OCI-LY7 (cell line): ENCODE measurements around the gene C8B. TPM values are rescaled to one million over a fixed set of nuclear protein-coding genes. Genes with fewer than 3 reads are reported as not detected.

Experiments
- BruUV-seq: library from RNA; stranded (reverse); fragments of 400-500 nt; replicated peaks from 2 replicates; lab custom pipeline; 2021; lab: Mats Ljungman, UMichigan
- CTCF ChIA-PET: fragments of 300-600 bp; sonication (Branson Sonifier 250); formaldehyde crosslinking; loops from one replicate; lab custom pipeline; 2022; ENCODE audit warnings: antibody characterized with exemption; ENCODE audit not compliant: unreplicated experiment; lab: Charles Lee
- POLR2A ChIA-PET: fragments of 300-600 bp; sonication (Branson Sonifier 250); formaldehyde crosslinking; loops from one replicate; lab custom pipeline; 2022; ENCODE audit warnings: antibody characterized with exemption; lab: Charles Lee
- DNase-seq: peaks from one replicate; pipeline ENCODE4 v3.0.0-alpha.2; 2015; ENCODE audit warnings: low spot score
- H2AFZ ChIP-seq: fragments of 200-600 bp; sonication (generic), shearing (Covaris generic); 2 replicates; pipeline ENCODE4 v1.6.1; 2014; ENCODE audit warnings: mild to moderate bottlenecking, antibody characterized with exemption, low read length, moderate library complexity
- H3K27ac ChIP-seq: fragments of 200-600 bp; sonication (generic); 2 replicates; pipeline ENCODE4 v1.5.1; 2014; ENCODE audit warnings: mixed run types, low read depth, mild to moderate bottlenecking, moderate library complexity, low read length, inconsistent platforms; ENCODE audit not compliant: poor library complexity, severe bottlenecking
- H3K36me3 ChIP-seq: fragments of 200-600 bp; sonication (generic); 2 replicates; pipeline ENCODE4 v1.6.1; 2014; ENCODE audit warnings: mild to moderate bottlenecking, antibody characterized with exemption, low read length, moderate library complexity, mixed read lengths; ENCODE audit not compliant: insufficient read depth
- H3K4me1 ChIP-seq: fragments of 200-600 bp; sonication (generic); 2 replicates; pipeline ENCODE4 v1.5.1; 2014; ENCODE audit warnings: mild to moderate bottlenecking, low read length; ENCODE audit not compliant: insufficient read depth, poor library complexity, severe bottlenecking
- H3K4me2 ChIP-seq: fragments of 200-600 bp; sonication (generic); 2 replicates; pipeline ENCODE4 v1.6.1; 2014; ENCODE audit warnings: mild to moderate bottlenecking, low read length
- H3K4me3 ChIP-seq: fragments of 200-600 bp; sonication (generic); 2 replicates; pipeline ENCODE4 v1.5.1; 2014; ENCODE audit warnings: mild to moderate bottlenecking, low read depth, low read length; ENCODE audit not compliant: poor library complexity, severe bottlenecking
- H3K79me2 ChIP-seq: fragments of 200-600 bp; sonication (generic); 2 replicates; pipeline ENCODE4 v1.6.1; 2016; ENCODE audit warnings: low read depth, mild to moderate bottlenecking, low read length, moderate library complexity, mixed read lengths; ENCODE audit not compliant: insufficient read depth
- H3K9me2 ChIP-seq: fragments of 200-600 bp; sonication (generic); 2 replicates; pipeline ENCODE4 v1.6.1; 2016; ENCODE audit warnings: mild to moderate bottlenecking, low read length, mixed read lengths; ENCODE audit not compliant: insufficient read depth
- H3K9me3 ChIP-seq: fragments of 200-600 bp; sonication (generic); 2 replicates; pipeline ENCODE4 v1.6.1; 2014; ENCODE audit warnings: mild to moderate bottlenecking, mixed run types, low read length, mixed read lengths
- H4K20me1 ChIP-seq: fragments of 200-600 bp; sonication (generic); 2 replicates; pipeline ENCODE4 v1.6.1; 2014; ENCODE audit warnings: mild to moderate bottlenecking, antibody characterized with exemption, low read length, moderate library complexity, mixed read lengths; ENCODE audit not compliant: insufficient read depth
- CTCF ChIP-seq: fragments of 200-600 bp; sonication (generic); conservative IDR thresholded peaks from 2 replicates; pipeline ENCODE4 v1.5.1; 2014; ENCODE audit warnings: mild to moderate bottlenecking, antibody characterized with exemption, low read length, moderate library complexity, mixed read lengths
- EZH2phosphoT487 ChIP-seq: fragments of 200-600 bp; sonication (generic); IDR thresholded peaks from 2 replicates; pipeline ENCODE4 v1.6.1; 2018; ENCODE audit warnings: low read depth, borderline replicate concordance, mild to moderate bottlenecking, mixed run types, antibody characterized with exemption, low read length, moderate library complexity, mixed read lengths
- intact Hi-C: fragments of 100-400 bp; cut with micrococcal nuclease; formaldehyde crosslinking; loops from one replicate; pipeline ENCODE4 v1.10.0; 2022; ENCODE audit not compliant: unreplicated experiment
- total RNA-seq, 2 experiments: library from RNA; depleted of rRNA in 1 of 2; stranded (reverse); fragments of >200 nt in 1 of 2; shearing (Covaris generic) in 1 of 2; gene quantifications; 2 replicates each; pipeline ENCODE4 v1.2.3, GENCODE V29; 2014 to 2022

Gene C8B
- total RNA-seq, 2 experiments from 2014 or later, result not detected

GRCh38 chr1:56929492-56929891, 36.3 kb downstream of the C8B start:
- H3K9me2 ChIP-seq, result no peaks in the 10 kb centered on the region
- H3K4me1 ChIP-seq, result no peaks in the 10 kb centered on the region
- no peaks in the 10 kb centered on the region for H4K20me1 ChIP-seq
- BruUV-seq, result no TSS peak
- ChIA-PET POLR2A (no interaction called here), CTCF (no interaction called here)
- TF ChIP-seq CTCF (no peak), EZH2phosphoT487 (no peak)
- H3K9me3 ChIP-seq, result no peaks in the 10 kb centered on the region
- no peaks in the 10 kb centered on the region for H3K36me3 ChIP-seq
- H3K4me3 ChIP-seq, result no peak overlapping the region
- intact Hi-C loops, result no loop called here
- no peak overlapping the region for H3K4me2 ChIP-seq
- no peak overlapping the region for H2AFZ ChIP-seq
- no peak overlapping the region for H3K27ac ChIP-seq
- no peak for DNase-seq
- H3K79me2 ChIP-seq, result no peaks in the 10 kb centered on the region

- ChIA-PET CTCF (no interaction called here), POLR2A (no interaction called here)
- Histone ChIP-seq H3K9me3 (no peaks in the 10 kb centered on the region), H3K27ac (no peak overlapping the region), H3K4me1 (no peaks in the 10 kb centered on the region), H3K4me2 (no peak overlapping the region), H3K9me2 (no peaks in the 10 kb centered on the region), H3K79me2 (no peaks in the 10 kb centered on the region), H4K20me1 (no peaks in the 10 kb centered on the region), H3K4me3 (no peak overlapping the region), H2AFZ (no peak overlapping the region), H3K36me3 (no peaks in the 10 kb centered on the region)
- BruUV-seq, result no TSS peak
- TF ChIP-seq CTCF (no peak), EZH2phosphoT487 (no peak)
- intact Hi-C loops, result no loop called here
- DNase-seq, result no peak
Observed at GRCh38 chr1:56927986-56928385, 37.8 kb downstream of the C8B start.

GRCh38 chr1:56927171-56927570, 38.6 kb downstream of the C8B start:
- H3K4me1 ChIP-seq, result no peaks in the 10 kb centered on the region
- TF ChIP-seq EZH2phosphoT487 (no peak), CTCF (no peak)
- no peak overlapping the region for H3K4me2 ChIP-seq
- no peak overlapping the region for H3K27ac ChIP-seq
- no peaks in the 10 kb centered on the region for H4K20me1 ChIP-seq
- no peak overlapping the region for H2AFZ ChIP-seq
- H3K9me3 ChIP-seq, result no peaks in the 10 kb centered on the region
- H3K36me3 ChIP-seq, result no peaks in the 10 kb centered on the region
- ChIA-PET POLR2A (no interaction called here), CTCF (no interaction called here)
- DNase-seq, result no peak
- no peaks in the 10 kb centered on the region for H3K9me2 ChIP-seq
- BruUV-seq, result no TSS peak
- intact Hi-C loops, result no loop called here
- H3K79me2 ChIP-seq, result no peaks in the 10 kb centered on the region
- H3K4me3 ChIP-seq, result no peak overlapping the region
